Fibroblast of the aortic adventitia (primary cell): ENCODE data around the gene E2F2. TPM values are rescaled to one million over a fixed set of nuclear protein-coding genes. Genes with fewer than 3 reads are reported as not detected.

Source experiments
- DNase-seq: peaks from one replicate; pipeline ENCODE4 v3.0.0-alpha.2; 2010; ENCODE audit warnings: low read depth
- H3K4me3 ChIP-seq: 2 replicates; pipeline ENCODE4 v1.5.1; 2011; ENCODE audit warnings: low read depth, mild to moderate bottlenecking, control low read depth, low read length, moderate library complexity
- total RNA-seq: library from RNA; depleted of rRNA; stranded (reverse); fragments of >200 nt; gene quantifications from 2 replicates; pipeline ENCODE4 v1.2.3, GENCODE V29; 2012; ENCODE audit warnings: low replicate concordance
- TF ChIP-seq, protein P1 (sequence below): IDR thresholded peaks from 2 replicates; pipeline ENCODE4 v1.5.1; 2011; ENCODE audit warnings: mild to moderate bottlenecking, low read length, control low read depth, inconsistent platforms; ENCODE audit not compliant: insufficient read depth

Gene E2F2
- total RNA-seq, 1 donor: 5.6 TPM

DNA sequence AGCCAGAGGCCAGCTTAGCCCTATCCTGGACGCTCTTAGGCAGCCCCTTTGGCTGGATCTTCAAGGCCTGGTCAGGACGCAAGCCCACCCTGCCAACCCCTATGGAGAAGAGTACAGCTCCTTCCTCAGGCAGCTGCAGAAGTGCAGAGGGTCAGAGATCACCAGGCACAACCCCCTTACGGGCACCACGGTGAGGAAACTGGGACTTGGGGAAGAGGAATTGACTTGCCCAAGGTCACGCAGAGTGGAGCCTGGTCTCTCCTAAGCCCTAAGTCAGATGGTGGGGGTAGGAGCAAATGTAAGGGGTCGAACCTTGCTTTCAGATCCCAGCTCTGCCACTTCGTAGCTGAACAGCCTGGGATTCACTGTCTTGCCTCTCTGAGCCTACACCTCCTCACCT lies 3.7 kb downstream of the E2F2 start:
- H3K4me3 ChIP-seq: no peak overlapping the region
- no peak for DNase-seq
- TF ChIP-seq, protein P1, sequence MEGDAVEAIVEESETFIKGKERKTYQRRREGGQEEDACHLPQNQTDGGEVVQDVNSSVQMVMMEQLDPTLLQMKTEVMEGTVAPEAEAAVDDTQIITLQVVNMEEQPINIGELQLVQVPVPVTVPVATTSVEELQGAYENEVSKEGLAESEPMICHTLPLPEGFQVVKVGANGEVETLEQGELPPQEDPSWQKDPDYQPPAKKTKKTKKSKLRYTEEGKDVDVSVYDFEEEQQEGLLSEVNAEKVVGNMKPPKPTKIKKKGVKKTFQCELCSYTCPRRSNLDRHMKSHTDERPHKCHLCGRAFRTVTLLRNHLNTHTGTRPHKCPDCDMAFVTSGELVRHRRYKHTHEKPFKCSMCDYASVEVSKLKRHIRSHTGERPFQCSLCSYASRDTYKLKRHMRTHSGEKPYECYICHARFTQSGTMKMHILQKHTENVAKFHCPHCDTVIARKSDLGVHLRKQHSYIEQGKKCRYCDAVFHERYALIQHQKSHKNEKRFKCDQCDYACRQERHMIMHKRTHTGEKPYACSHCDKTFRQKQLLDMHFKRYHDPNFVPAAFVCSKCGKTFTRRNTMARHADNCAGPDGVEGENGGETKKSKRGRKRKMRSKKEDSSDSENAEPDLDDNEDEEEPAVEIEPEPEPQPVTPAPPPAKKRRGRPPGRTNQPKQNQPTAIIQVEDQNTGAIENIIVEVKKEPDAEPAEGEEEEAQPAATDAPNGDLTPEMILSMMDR: no peak

DNA sequence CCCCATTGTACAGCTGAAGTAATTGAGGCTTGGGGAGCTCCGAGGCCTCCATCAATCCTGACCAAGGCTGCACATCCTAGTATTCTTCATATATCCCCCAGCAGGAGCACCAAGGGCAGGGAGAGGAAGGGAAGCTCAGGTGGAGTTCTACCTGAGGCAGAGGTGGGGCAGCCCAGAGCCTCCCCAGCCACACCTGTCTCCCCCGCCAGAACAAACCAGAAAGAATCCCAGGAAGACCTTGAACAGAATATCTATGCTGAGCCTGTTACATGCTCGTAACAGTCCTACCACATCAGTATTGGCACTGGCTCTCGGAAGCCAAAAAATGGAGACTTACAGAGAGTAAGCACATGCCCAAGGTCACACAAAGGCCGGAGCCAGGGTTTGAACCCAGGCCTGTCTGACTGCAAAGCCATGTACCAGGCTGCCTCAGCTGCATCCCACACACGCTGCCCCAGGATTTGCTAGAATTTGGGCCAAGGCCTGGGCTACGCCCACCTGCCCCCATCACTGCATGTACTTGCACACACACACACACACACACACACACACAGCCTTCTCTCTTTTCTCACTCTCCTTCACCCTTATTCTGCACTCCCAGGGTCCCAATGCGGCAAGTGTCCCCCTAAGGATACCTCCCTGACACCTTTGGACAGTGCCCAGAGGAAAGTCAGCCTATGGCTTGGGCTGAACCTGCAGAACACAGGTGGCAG lies 4.5 kb downstream of the E2F2 start:
- H3K4me3 ChIP-seq: no peak overlapping the region
- TF ChIP-seq, protein P1: no peak
- no peak for DNase-seq

DNA sequence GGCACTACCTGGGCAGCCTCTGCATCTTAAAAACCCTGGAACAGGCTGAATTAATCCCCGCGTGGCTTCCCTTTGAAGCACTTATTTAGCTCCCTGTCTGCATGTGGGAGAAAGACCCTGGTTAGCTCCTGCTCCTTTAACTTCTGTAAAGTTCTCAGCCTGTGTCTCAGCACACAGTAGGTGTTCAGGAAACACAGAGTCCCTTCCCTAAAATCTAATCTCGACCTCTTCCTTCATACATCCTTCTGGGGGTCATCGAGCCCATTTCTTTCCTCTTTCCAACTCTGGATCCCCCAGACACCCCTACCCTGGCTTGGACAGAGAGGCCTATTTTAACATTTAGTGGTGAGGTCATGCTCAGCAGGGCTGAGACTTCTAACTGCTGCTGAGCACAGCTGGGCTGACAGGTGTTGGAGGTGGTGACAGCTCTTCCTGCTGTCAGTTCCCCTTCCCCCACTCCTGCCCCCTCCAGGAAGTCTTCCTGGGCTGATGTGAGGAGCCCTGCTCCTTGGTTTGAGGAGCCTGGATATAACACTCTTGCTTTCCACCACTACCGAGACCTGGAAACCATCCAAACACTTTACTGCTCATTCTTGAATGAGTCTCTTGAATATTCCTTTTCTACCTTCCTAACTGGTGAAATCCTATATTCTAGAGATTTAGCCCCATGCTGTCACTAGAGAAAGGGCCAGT lies 5.3 kb downstream of the E2F2 start:
- no peak for DNase-seq
- H3K4me3 ChIP-seq: no peak overlapping the region
- TF ChIP-seq, protein P1: no peak

DNA sequence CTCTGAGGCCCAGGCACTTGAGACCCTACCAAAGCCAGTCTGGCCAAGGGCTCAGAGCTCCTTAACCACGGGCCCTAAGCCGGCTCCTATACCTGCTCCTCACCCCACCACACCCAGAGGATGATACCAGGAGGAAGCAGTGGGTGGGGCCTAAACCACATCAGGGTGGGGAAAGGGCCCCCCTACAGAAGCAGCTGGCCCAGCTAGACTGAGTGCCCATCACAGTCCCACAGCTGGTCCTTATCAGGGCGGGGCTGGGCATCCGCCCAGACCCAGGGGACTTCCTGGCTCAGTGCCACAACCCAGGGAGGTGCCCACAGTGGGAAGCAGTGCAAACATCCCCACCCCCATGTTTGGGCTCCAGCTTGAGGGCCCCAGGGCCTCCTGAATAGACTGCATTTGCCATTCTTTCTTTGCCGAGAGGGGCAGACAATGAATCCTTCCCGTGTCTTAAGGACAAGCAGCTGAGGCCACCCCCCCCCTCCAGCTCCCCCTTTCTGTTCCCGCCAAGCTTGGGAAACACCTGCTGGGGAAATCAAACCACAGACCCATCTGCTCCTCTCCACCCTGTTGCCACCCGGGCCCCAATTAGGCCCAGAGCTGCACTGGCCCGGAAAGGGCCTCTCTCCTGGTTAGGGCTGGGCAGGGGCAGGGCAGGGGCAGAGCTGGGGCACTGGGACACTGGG lies 6.2 kb downstream of the E2F2 start:
- TF ChIP-seq, protein P1: no peak
- no peak overlapping the region for H3K4me3 ChIP-seq
- DNase-seq: no peak

DNA sequence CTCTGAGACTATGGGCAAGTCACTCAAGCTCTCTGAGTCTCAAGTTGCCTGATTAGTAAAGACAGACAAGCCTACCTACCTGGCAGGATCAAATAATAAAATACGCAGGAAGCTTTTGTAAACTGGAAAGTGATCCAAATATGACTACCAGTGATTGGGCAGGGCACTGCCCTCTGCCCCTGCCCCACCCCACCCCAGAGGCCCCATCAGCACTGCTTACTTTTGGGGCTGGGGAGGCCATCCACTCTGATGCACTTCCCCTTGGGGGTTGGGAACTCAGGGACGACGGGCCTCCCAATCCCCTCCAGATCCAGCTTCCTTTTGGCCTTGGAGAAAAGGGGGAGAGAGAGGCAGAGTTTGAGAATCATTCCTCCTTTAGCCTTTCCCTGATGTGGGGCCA lies 6.9 kb downstream of the E2F2 start:
- DNase-seq: no peak
- TF ChIP-seq, protein P1: no peak
- no peak overlapping the region for H3K4me3 ChIP-seq

DNA sequence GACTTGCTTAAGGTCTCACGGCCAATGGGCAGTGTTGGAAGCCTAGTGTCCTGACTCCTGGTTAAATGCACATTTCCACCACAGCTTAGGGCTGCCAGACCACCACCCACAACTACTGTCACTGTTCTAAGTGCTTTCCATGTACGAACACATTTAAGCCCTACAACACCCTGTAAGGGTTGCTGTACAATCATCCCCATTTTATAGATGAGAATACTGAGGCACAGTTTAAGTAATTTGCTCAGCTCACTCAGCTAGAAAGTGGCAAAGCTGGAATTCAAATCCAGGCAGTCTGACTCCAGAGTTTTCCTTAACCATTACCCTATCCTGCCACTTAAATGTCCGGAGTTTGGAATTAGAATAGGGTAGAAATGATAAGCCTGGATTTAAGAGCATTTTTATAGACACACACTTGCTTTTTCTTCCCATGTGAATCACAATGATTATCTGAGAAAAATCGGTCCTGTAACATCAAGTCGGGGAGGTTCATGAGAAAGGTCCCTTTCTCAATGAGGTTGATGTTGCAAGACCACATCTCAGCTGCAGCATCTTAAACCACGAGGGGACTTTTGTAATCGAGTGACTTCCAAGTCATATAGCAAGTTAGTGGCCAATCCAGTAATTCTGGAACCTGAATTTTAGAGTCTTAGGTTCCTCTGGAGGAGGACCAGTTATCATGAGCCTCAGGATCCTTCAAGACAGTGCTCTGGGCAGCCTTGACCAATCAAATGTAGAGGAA lies 8.6 kb downstream of the E2F2 start:
- TF ChIP-seq, protein P1: no peak
- H3K4me3 ChIP-seq: no peak overlapping the region
- DNase-seq: no peak
